Measurements from ENCODE around the gene BACH1.

GRCh38 chr21:29297483-29298347, 1.0 kb upstream of the BACH1 start:
- TF ChIP-seq, protein P1, sequence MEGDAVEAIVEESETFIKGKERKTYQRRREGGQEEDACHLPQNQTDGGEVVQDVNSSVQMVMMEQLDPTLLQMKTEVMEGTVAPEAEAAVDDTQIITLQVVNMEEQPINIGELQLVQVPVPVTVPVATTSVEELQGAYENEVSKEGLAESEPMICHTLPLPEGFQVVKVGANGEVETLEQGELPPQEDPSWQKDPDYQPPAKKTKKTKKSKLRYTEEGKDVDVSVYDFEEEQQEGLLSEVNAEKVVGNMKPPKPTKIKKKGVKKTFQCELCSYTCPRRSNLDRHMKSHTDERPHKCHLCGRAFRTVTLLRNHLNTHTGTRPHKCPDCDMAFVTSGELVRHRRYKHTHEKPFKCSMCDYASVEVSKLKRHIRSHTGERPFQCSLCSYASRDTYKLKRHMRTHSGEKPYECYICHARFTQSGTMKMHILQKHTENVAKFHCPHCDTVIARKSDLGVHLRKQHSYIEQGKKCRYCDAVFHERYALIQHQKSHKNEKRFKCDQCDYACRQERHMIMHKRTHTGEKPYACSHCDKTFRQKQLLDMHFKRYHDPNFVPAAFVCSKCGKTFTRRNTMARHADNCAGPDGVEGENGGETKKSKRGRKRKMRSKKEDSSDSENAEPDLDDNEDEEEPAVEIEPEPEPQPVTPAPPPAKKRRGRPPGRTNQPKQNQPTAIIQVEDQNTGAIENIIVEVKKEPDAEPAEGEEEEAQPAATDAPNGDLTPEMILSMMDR (IDR thresholded peaks at IDR 0.05; ENCODE audit: low read depth, low read length, poor library complexity, severe bottlenecking), result no peak
- TF ChIP-seq EZH2phosphoT487 (IDR thresholded peaks at IDR 0.05; ENCODE audit: borderline replicate concordance, low read length), result no peak
